Hippocampal formation (tissue), 2 donors: ENCODE results near the gene TEKTIP1.

Experiments
- DNase-seq, 2 donors: peaks; one replicate each; lab custom pipeline; 2025; lab: John Stamatoyannopoulos, UW

Gene TEKTIP1

GRCh38 chr19:3537438-3538240 is 1.3 kb upstream of the TEKTIP1 start:
- no peak for DNase-seq

GRCh38 chr19:3538258-3538929 is 580 bp upstream of the TEKTIP1 start:
- no peak for DNase-seq

GRCh38 chr19:3539756-3540118 is 763 bp downstream of the TEKTIP1 start:
- no peak for DNase-seq

GRCh38 chr19:3543150-3544057 is 4.4 kb downstream of the TEKTIP1 start:
- DNase-seq: peak; percentile 30 to 66

- no peak for DNase-seq
Measured at GRCh38 chr19:3544058-3544376, 5.0 kb downstream of the TEKTIP1 start.

GRCh38 chr19:3544742-3545668 is 6.0 kb downstream of the TEKTIP1 start:
- peak; percentile 70 to 92 for DNase-seq

GRCh38 chr19:3545669-3546034 is 6.7 kb downstream of the TEKTIP1 start:
- DNase-seq: no peak

- DNase-seq: no peak
Measured at GRCh38 chr19:3546119-3546518, 7.1 kb downstream of the TEKTIP1 start.

- no peak for DNase-seq
Measured at GRCh38 chr19:3547301-3547731, 8.3 kb downstream of the TEKTIP1 start.

- no peak for DNase-seq
Measured at GRCh38 chr19:3547767-3548282, 8.9 kb downstream of the TEKTIP1 start.

- peak in 1 of 2 donors; percentile 62 for DNase-seq
Measured at GRCh38 chr19:3548606-3549005, 9.6 kb downstream of the TEKTIP1 start.

- DNase-seq: no peak
Measured at GRCh38 chr19:3549816-3550215, 10.8 kb downstream of the TEKTIP1 start.

GRCh38 chr19:3550947-3551791 is 12.2 kb downstream of the TEKTIP1 start:
- no peak for DNase-seq

- no peak for DNase-seq
Measured at GRCh38 chr19:3551792-3552095, 12.8 kb downstream of the TEKTIP1 start.

- no peak for DNase-seq
Measured at GRCh38 chr19:3554254-3555083, 15.5 kb downstream of the TEKTIP1 start.

GRCh38 chr19:3555653-3556422 is 16.9 kb downstream of the TEKTIP1 start:
- DNase-seq: no peak

GRCh38 chr19:3556423-3556977 is 17.5 kb downstream of the TEKTIP1 start:
- no peak for DNase-seq

- DNase-seq: no peak
Measured at GRCh38 chr19:3556978-3557460, 18.0 kb downstream of the TEKTIP1 start.
